GM10266 (cell line): Measurements from ENCODE around the gene TRIP10.

Experiments used
- DNase-seq: peaks from one replicate; pipeline ENCODE4 v3.0.0; 2012; ENCODE audit errors: extremely low spot score
- CTCF ChIP-seq: IDR thresholded peaks from 2 replicates; pipeline ENCODE4 v1.5.1; 2012; ENCODE audit warnings: mild to moderate bottlenecking, low read depth; ENCODE audit not compliant: control insufficient read depth, insufficient read depth; ENCODE audit errors: missing control alignments

The TRIP10 gene

GRCh38 chr19:6721138-6721474, 18.4 kb upstream of the TRIP10 start:
- DNase-seq = no peak
- no peak for TF ChIP-seq CTCF

GRCh38 chr19:6721773-6722172, 17.7 kb upstream of the TRIP10 start:
- no peak for TF ChIP-seq CTCF
- peak; percentile 76 for DNase-seq

GRCh38 chr19:6723108-6723618, 16.3 kb upstream of the TRIP10 start:
- no peak for DNase-seq
- TF ChIP-seq CTCF = no peak

- DNase-seq = no peak
- no peak for TF ChIP-seq CTCF
Measured at GRCh38 chr19:6723738-6724137, 15.7 kb upstream of the TRIP10 start.

- DNase-seq = no peak
- no peak for TF ChIP-seq CTCF
Measured at GRCh38 chr19:6724631-6725492, 14.6 kb upstream of the TRIP10 start.

GRCh38 chr19:6725513-6726231, 13.8 kb upstream of the TRIP10 start:
- TF ChIP-seq CTCF = no peak
- DNase-seq = no peak

- TF ChIP-seq CTCF = no peak
- DNase-seq = peak; percentile 71
Measured at GRCh38 chr19:6728346-6728745, 11.1 kb upstream of the TRIP10 start.
